T-helper 22 cell (primary cell): ENCODE data around the gene FNIP1.
"Not testable (repeated sequence)": the region's sequence is repeated elsewhere in the genome, so short reads cannot be mapped to it uniquely, and the experiment has no call there.

ENCODE experiments used
- DNase-seq: peaks from one replicate; pipeline ENCODE4 v3.0.0-alpha.2; 2020; ENCODE audit warnings: low read depth

FNIP1 gene

DNA sequence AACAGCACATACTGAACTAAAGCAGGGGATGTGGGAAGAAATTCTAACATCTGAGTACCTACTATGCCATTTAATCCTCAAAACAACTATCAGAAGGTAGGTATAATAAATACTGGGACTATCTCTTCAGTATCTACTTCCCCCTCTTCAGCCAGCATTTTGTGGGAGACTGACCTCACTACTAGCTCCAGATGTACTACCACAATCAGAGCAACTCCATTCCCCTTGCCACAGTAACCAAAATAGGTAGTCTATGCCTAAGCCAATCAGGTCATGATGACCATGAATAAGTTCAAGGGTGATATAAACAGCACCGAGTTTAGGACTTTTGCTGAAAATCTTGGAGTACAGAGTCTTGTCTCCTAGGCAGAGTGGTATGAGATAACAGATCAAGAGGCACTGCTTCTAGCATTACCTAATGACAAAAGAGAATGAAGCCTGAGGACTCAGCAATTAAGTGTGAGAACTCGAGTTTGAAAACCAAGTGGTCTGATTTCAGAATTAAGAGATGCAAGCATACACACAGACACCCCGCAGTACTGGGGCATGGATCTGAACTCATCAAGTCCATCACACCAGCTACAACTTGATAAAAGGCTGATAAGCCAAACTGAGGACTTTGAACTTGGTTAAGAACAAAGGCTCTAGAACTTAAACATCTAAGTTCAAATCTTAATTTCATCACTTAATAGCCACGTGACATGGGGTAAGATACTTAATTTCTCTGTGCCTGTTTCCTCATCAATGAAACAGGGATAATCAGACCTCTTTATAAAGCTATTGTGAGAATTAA is 9.7 kb downstream of the FNIP1 start:
- no peak for DNase-seq

DNA sequence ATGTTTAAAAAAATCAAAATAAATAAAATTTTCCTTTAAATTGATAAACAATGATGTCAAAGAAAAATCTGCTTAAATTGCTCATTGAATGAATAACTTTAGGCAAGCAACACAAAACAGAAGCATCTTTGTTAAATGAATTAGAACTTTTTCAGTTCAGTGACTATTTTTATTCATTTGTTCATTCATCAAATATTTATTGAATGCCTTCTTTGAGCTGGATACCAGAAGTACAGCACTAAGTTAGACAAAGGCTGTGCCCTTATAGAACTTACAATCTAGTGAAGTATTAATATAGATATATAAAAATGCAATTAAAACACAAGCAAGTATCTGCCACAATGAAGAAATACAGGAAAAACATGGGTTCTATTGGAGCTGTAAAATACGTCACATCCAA is 10.8 kb downstream of the FNIP1 start:
- no peak for DNase-seq

DNA sequence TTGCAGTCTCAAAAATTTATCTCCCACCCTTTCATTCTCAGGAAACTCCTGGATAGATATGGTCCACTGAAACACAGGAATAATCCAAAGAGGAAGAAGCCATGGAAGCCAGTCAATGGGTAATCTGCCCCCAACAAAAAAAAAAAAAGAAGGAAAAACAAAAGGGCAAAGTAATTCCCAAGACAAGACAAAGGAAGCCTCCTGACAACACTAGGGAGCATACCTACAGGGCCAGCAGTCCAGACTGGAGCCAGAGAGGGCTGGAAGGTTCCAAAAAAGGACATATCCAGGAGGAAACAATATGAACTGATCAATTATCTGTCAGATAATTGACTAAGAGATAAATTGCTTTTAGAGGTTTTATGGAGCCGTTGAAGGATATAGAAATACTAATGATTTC is 12.9 kb downstream of the FNIP1 start:
- DNase-seq = no peak

DNA sequence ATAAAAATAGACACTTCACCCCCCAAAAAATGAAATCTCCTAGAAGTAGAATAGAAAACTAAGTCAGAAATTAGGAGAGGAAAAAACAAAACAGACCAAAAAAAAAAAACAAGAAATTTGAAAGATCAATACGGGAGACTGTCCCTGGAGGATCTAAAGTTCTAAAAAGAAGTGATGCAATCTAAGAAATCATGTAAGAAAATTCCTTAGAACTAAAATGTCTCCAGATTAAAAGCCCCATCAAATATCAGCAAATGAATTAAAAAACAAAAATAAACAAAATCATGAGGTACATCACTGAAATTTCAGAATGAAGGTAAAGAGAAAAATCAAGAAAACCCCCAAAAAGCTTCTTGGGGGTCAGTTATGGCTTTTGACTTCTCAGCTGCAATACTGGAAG is 13.5 kb downstream of the FNIP1 start:
- DNase-seq = no peak

DNA sequence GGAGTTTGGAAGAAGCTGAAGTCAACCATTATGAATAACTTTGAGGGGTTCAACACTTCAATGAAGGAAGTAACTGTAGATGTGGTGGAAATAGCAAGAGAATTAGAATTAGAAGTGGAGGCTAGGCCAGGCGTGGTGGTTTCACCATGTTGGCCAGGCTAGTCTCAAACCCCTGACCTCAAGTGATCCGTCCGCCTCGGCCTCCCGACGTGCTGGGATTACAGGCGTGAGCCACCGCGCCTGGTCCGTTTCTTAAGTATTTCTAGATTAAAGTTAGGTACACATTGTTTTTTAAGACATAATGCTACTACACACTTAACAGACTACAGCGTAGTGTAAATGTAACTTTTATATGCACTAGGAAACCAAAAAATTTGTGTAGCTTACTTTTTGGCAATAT is 14.1 kb downstream of the FNIP1 start:
- no peak for DNase-seq

DNA sequence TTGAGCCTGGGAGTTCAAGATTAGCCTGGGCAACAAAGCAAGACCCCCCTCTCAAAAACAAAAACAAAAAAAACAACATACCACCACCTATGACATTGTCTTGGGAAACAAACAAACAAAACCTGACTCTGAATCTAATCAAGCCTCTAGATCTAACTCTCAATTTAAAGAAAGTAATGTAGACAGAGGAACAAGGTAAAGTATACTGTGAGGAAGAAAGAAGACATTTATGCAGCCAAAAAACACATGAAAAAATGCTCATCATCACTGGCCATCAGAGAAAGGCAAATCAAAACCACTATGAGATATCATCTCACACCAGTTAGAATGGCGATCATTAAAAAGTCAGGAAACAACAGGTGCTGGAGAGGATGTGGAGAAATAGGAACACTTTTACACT is 18.7 kb downstream of the FNIP1 start:
- DNase-seq = not testable (repeated sequence)

DNA sequence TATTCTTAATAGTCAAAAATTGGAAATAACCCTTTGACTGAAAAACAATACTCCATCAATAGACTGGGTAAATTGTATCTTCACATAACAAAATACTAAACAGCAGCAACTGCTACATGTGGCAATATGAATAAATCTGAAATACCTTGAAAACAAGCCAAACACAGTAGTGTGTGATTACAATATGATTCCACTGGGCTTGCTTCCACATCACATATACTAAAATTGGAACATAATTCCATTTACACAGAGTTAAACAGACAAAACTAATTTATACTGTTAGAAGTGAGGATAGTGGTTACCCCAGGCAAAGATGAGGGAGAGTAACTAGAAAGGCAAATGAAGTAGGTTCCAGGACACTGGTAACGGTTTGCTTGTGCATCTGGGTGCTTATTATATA is 20.4 kb downstream of the FNIP1 start:
- no peak for DNase-seq

DNA sequence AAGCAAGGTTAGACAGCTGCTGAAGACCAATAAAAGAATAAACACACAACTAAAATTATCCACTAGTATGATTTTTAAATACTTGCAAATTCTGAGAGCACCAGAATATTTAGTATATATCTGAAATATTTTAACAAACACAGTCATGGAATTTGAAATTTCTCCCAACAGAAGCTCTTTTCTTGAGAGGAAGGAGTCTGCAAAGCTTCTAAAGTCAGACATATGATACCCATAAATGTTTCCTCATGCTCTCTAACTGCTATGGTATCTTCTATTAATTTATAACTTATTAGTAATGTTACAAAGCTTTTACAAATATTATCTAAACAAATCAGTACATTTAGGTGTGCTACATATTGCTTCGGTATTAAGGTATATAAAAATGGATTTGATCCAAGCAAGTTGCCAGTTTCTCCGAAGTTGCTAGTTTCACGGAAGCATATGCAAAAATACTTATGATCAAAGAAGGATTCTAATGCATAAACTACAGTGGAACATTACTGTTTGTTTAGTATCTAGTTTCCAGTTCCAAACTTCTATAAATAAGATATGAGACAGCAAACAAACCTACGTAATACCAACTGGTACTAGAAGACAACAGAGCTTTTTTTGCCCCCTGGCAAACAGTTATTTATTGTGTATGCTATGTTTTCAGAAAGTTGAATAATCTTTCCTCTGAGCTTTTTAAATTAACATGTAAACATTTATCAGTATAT is 22.0 kb downstream of the FNIP1 start:
- DNase-seq = no peak

DNA sequence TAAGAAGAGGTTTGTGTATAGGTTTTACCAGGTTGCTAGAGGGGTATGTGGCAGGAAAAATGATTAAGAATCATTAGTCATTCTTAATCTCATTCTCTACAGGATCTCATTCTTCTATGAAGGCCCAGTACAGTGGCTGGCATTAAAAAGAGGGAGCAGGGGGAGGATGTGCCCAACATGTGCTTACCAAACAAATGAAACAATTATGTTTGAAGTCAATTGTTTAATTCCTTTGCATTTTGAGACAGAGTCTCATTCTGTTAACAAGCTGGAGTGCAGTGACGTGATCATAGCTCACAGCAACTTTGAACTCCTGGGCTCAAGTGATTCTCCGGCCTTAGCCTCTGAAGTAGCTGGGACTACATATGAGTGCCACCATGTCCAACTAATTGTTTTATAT is 23.0 kb downstream of the FNIP1 start:
- no peak for DNase-seq

DNA sequence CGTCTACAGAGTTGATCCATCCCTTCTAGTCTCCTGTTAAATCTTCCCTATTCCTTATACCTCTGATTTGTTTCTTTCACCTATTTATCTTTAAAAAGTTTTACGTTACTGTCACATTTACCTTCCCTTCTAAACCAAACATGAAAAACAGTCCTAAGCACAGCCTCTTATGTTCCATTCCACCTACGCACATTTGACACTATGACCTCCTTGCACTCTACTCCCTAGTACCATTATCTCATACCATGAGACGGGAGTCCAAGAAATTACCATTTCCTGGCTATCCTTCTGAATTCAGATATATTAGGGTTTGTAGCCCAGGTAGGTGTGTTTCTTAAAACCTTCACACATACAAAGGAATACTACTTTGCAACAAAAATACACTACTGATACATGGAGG is 25.1 kb downstream of the FNIP1 start:
- no peak for DNase-seq

DNA sequence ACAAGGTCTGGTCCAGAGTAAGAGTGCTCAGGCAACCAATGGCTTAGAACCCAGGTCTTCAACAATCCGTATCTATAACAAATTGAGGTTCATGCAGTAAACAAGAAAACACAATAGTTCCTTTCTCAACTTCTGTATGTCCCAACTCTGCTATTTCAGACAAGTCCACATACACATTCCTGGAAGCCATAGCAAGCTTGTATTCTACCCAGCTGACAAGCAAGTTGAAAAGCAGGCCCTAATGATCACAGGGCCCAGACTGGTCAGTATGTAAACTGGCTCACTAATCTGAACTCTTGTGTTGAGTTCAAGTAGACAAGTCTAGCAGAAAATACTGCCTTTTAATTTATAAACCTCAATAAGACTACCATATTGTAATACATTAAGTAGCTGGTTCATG is 26.9 kb downstream of the FNIP1 start:
- no peak for DNase-seq

DNA sequence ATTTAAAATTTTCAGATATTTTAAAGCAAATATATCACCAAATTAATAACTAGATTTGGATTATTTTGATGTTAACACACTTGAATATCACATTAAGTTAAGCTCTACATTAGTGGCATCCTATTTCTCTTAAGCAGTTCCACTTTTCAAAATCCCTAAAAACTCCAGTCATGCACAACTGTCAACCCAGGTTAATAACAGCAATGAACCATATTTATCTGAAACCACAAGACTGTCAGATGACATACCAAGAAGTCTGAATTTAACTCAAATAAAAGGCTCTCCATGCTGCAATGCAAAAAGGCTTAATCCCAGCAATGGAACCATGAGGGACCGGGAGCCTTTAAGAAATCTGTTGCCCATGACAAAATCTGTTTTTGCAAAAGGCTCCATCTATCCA is 27.5 kb downstream of the FNIP1 start:
- no peak for DNase-seq

DNA sequence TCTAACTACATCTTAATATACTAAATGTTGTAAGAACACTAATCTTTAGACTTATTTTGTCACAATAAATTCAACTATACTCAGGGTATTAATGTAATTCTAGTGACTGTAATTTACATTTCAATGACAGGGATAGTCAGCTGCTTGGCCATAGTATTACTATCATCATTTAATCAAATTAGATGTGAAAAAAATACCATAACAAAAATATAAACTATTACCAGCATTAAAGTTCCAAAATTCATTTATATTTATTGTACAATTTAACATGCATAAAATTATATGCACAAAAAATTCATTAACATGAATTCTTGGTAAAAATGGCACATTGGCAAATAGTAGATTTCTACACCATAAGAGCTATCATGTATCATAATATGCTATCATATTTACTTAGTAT is 28.9 kb downstream of the FNIP1 start:
- DNase-seq = no peak

DNA sequence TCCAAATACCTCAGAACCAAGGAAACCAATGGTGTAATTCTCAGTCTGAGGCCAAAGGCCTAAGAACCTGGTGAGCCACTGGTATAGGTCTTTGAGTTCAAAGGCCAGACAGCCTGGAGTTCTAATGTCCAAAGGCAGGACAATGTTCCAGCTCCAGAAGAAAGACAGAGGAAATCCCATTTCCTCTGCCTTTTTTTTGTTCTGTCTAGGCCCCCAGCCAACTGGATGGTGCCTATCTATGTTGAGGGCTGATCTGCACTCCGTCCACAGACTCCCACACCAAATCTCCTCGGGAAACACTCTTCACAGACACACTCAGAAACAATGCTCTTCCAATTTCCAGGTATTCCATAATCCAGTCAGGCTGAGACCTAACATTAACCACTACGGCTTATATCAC is 30.1 kb downstream of the FNIP1 start:
- DNase-seq = no peak

DNA sequence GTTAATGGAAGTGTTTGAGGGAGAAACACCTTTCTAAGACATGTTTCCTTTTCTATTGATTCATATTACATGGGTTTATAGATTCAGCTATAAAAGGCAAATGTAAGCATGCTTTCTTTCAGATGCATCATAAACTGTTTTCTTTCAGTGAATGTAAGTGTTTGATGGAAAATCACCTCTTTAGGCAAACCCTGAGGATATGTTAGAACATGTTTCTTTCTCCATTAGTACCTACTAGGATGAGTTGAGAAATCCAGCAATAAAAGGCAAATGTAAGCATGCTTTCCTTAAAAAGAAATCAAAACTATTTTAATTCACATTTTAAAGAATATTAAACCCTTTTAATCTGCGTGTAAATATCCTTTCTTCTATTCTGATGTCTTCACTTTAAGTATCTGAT is 31.6 kb downstream of the FNIP1 start:
- no peak for DNase-seq

DNA sequence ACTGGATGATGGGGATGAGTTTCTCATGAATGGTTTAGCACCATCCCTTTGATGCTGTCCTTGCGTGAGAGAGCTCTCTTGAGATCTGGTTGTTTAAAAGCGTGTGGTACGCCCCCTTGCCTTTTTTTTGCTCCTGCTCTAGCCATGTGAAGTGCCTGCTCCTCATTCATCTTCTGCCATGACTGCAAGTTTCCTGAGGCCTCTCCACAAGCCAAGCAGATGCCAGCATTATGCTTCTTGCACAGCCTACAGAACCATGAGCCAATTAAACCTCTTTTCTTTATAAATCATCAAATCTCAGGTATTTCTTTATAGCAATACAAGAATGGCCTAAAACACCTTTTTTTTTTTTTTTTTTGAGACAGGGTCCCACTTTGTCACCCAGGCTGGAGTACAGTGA is 32.8 kb downstream of the FNIP1 start:
- no peak for DNase-seq

DNA sequence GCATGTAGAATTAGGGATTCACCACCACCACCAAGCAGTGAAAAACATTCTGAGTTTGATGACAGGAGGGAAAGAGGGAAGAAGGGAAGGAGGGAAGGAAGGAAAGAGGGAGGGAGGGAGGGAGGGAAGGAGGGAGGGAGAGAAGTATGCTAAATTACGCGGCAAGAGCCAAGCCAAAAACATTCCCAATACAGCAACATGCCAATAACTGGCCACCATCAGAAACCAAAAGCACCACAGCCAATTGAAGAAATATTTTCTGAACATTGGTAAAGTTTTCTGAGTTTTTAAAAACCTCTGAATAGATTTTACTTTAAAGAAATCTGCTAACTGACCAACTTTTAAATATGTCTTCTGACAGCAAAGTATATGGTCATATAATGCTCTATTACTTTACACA is 36.0 kb downstream of the FNIP1 start:
- DNase-seq = no peak

DNA sequence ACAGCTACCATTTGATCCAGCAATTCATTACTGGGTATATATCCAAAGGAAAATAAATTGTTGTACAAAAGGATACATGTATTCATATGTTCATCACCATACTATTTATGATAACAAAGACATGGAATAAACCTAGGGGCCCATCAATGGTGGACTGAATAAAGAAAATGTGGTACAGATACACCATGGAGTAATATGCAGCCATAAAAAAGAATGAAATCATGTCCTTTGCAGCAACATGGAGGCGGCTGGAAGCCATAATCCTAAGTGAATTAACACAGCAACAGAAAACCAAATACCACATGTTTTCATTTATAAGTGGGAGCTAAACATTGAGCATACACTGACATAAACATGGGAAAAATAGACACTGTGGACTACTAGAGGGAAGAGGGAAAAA is 37.1 kb downstream of the FNIP1 start:
- DNase-seq = no peak

DNA sequence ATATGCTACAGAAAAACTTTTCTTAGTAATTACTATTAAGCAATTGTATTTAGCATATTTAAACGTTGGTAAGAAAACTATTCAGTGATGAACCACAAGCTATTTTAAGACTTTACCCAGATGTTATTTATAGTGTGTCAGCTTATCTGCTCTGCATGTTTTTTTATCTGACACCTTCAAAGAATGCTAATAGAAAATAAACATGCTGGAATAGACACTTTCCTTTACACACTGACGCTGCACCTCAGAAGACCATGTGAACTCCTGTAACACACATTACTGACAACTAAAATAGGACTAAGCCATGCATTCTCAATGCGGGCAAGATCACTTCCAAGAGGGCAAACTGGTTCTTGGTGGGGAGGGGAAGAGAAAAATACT is 38.3 kb downstream of the FNIP1 start:
- no peak for DNase-seq

DNA sequence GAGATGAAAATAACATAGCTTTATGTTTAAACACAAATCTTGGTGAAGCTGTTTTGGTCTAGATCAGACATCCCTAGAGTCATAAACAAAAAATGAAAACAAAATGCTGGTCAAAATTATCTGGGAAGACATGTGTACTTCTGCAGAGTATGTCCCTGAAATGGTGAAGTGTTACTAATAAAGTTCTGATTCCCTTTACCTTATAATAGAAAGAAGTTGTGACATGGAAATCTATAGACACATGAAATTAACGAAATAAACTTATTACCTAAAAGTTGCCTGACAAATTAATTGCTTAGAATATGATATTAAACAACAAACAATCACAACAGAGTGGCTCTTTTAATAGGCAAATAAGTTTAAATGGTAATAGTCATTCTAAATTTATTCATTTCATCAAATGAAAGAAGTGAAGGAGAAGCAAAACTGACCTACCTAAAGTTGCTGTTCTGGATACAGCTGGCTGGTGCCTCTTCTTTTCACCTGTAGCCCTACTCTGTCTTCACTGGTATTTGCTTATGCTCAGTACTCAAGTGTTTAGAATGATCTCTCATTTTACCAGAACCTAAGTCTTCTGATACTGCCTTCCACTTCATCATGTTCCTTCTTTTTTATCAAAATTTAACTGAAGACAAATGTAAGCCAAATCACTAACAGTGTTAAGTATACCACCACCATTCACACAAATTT is 38.8 kb downstream of the FNIP1 start:
- DNase-seq = no peak

DNA sequence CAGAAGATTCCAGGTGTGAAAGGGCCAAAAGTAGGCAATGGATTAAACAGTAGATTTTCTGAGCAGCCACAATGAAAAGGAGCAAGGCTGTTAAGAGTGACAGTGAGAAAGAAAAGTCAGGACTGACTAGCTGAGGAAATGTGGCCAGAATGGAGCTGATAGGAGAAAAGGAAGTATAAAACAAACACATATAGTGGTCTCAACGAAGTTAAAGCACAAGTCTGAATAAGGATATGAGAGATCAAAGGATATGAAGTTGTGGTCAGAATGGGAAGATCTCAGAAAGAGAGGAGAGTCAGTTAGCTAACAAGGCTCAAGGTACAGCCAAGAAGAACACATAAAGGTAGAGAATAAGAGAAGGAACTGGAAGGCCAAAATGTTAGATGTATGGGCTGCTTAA is 39.9 kb downstream of the FNIP1 start:
- no peak for DNase-seq

DNA sequence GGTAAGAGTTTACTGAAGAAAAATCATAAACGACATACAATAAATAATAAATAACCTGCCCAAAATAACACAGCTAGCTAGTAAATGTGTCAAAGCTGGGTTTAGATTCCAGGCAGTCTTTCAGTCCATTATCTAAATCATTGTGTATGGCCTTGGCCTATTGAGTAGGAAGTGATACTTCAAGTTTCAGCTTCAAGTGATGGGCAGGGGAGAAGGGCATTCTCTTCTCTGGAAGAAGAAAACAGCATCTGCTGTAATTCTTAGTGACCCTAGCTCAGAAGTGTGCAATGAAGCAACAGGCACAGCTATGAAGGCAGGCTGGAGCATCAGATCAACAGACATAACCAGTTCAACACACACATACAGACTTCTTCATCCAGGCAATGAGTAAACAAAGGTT is 42.5 kb downstream of the FNIP1 start:
- DNase-seq = no peak

DNA sequence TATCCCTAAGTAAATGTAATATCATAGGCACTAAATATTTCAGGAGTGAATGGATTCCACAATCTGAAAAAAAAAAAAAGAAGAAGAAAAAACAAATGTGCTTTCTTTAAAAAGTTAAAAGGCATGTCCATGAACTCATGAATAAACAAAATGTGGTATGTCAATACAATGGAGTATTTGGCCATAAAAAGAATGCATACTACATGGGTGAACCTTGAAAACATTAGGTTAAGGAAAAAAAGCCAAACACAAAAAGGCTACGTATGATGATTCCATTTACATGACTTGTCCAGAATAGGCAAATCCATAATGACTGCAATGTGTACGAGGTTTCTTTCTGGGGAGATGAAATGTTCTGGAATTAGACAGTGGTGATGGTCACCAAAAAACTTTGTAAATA is 45.3 kb downstream of the FNIP1 start:
- DNase-seq = no peak
